Mesenteric fat pad (tissue), 1 donor: ENCODE measurements around the gene STXBP6. TPM values are rescaled to one million over a fixed set of nuclear protein-coding genes. Genes with fewer than 3 reads are reported as not detected.

Experiments used
- DNase-seq: peaks from one replicate; pipeline ENCODE4 v3.0.0-alpha.2; 2020; ENCODE audit warnings: low spot score
- total RNA-seq: library from RNA; stranded (reverse); fragmentation: NEBNext Ultra II Directional; extraction: Animal tissue kit (Norgen Biotek cat#: 25700); gene quantifications from one replicate; pipeline ENCODE4 v1.2.1, GENCODE V29; 2021
- donor health status: DM: yes; HTN: yes; CAD: no.

STXBP6 gene
- total RNA-seq, 1 donor from 2014 or later, result 2.4 TPM

GRCh38 chr14:24863968-24864684 is 185.8 kb downstream of the STXBP6 start:
- no peak for DNase-seq

DNA sequence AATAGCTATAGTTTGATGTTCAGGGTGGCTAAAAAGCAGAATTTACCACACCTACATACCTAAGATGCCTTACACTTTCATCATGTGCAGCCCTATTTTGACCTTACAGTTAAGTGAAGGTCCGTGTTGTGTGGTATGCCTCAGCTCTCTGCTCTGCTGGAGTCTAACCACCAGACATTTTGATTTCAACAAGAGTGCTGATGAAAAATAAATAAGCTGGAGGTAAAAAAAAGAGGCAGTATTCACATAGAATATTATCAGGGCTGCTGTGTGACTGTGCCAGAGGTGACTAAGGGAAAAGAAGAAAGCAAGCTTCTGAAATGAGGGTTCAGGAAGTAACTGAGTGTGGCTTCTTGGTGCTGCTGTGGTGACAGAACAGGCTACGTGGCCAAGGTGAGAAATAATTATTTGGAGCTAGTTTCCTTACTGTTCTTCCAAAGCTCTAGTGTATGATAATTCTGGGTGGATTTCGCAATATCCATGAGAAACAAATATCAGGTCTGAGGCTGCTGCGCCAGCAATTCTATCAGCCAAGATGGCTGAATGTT is 188.8 kb downstream of the STXBP6 start:
- DNase-seq, result no peak

DNA sequence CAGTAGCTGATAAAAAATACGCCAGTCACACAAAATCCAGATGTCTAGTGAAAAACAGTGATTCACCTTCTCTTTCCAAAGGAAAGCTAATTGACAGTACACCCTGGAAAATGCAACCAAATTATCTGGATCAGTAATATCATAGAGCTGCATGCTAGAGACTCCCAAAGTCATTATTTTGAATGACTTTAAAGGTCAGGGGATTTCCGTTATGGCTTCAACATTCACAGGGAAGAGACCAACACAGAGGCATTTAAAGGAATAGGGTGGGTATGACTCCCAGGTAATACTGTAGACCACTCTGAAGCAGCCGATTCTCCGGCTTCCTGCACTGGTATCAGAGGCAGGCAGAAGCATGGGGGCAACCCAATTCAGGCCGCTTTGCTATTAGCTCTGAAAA is 190.4 kb downstream of the STXBP6 start:
- no peak for DNase-seq

DNA sequence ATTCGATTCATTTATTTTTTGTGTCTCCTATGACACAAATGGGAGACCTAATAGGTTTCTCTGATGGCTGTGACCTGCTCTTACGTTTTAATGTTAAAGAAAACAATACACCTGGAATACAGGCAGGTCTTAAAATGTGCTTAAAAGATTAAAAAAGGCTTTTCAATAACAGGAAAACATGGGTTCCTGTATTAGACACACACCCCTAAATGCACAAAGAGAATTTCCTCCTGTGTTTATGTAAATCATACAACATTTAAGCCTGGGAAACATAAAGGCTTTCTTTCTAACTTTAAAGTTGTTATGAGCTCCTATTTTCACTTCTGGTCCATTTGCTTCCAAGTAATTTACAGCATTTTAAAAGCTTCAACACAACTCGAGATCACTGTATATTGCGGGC is 191.3 kb downstream of the STXBP6 start:
- no peak for DNase-seq

- no peak for DNase-seq
Measured at GRCh38 chr14:24858052-24858451, 191.9 kb downstream of the STXBP6 start.

DNA sequence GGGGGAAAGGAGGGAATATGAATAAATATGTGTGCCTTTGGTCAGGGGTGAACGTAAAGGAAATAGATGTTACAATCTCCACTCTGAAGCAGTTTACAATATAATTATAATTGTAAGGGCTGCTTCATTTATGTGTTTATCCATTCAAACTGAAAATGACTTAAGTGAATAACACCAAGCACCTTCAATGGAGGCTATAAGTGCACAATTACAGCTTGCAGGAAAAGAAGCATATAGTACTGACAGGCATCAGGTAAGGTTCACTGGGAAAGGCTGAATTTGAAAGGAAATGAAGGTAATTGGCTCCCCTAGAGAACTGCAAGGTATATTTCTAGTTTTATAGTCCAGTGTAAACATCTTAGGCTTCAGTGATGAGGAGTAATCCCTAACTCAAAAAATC is 192.7 kb downstream of the STXBP6 start:
- no peak for DNase-seq

DNA sequence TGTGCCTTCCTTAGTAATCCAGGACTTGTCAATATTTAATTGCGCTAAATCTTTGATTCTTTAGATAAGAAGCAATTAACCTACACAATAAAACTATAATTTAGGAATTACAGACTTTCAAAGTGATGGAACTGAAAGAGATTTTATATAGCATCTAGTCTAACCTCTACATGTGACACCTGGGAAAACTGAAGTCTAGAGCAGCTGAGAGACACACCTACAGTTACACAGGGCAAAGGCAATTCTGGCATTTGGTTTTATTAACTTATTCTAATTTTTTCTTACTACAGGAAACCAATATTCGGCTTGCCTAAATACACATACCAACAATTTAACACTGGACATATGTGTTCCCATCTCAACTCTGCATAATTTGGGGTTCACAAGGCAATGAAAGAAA is 196.5 kb downstream of the STXBP6 start:
- DNase-seq, result no peak

DNA sequence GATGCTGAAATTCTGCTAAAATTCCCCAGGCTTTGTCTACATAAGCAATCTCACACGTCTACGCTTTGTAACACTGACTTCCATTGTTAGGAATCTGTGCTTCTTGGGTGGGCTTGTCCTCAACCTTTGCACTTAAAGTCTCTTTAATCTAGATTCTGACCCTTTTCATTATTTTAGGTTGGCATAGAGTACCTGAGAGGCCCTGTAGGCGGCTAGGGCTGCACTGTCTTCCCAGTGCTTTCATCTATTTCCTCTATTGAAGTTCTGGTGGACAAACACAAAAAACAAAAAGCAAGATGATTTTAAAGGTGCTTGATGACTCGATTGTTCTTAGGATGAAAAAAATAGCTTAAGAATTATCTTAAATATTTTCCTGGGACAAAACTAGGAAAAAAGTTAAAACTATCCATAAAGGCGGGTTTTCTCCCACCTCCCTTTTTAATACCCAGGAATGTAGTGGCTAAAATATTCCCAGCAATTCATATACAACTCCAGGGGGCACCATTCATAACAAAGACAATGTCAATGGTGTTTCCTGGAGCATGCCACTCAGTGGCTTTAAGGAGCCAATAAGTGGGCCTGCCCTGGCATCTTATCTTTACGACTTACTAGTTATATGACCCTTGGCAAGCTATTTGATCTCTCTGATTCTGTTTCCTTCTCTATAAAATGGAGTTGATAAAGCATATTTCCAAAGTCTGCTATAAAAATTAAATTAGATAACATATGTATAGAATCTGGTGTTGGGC is 197.5 kb downstream of the STXBP6 start:
- no peak for DNase-seq

DNA sequence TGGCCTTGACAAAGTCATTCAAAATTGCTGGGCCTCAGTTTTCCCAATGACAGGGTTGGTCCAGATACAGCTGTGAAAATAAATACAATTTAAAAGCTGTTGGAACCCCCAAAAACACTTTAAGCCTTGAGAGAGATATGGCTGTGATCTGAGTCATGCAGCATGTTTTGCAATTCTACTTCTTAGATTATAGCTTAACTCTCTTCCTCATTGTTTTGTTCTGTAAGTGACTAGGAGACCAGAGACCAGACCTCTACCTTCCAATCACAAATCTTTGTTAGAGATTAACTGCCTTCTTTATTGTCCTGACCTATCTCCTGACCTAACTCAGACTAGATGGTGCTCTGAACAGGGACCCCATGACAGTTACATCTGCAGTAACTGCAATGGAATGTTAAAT is 198.1 kb downstream of the STXBP6 start:
- no peak for DNase-seq

- no peak for DNase-seq
Measured at GRCh38 chr14:24851406-24851805, 198.5 kb downstream of the STXBP6 start.

- no peak for DNase-seq
Measured at GRCh38 chr14:24850072-24850471, 199.9 kb downstream of the STXBP6 start.

DNA sequence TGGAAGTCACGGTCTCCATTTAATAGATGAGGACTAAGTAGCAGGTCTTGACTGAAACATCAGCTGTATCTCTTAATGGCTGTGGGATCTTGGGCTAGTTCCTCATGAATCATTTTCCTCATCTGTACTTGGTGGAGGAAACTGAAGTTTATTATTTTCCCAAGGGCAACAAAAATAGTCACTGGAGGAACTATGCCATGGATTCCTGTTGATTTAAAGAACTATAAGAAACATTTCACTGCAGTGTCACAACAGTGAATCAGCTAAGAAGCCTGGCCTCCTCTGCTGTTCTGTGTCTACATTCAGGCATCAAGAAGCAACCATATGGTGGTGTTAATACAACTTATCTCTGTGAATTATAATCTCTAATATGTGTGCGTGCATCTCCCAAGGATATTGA is 200.5 kb downstream of the STXBP6 start:
- no peak for DNase-seq

- no peak for DNase-seq
Measured at GRCh38 chr14:24848102-24848790, 201.7 kb downstream of the STXBP6 start.

GRCh38 chr14:24847568-24848095 is 202.3 kb downstream of the STXBP6 start:
- no peak for DNase-seq

DNA sequence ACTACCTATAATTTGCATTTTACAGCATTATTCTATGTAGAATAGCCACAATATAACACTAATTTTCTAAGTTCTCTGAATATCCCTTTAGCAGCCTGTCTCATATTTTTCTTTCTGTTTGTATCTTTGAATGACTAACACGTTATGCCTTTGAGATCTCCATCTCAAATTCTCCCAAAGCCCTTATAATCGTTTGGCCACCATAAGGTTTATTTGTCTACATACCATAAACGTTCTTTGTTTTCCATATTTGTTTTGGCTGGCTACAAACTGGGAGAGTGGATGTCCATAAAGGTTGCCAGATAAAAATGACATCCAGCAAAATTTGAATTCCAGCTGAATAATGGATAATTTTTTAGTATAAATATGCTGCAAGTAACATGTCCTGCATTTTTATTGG is 203.7 kb downstream of the STXBP6 start:
- DNase-seq, result no peak

GRCh38 chr14:24845851-24846250 is 204.1 kb downstream of the STXBP6 start:
- no peak for DNase-seq

DNA sequence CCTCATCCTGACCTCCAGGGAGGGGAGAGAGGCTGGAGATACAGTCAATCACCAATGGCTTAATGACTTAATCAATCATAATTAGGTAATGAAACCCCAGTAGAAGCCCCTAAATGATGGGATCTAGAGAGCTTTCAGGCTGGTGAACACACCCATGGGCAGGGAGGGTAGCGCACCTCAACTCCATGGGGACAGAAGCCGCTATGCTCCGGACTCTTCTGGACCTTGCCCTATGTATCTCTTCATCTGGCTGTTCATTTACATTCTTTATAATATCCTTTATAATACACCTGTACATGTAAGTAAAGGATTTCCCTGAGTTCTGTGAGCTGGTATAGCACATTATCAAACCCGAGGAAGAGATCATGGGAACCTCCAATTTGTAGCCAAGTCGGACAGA is 205.9 kb downstream of the STXBP6 start:
- no peak for DNase-seq

DNA sequence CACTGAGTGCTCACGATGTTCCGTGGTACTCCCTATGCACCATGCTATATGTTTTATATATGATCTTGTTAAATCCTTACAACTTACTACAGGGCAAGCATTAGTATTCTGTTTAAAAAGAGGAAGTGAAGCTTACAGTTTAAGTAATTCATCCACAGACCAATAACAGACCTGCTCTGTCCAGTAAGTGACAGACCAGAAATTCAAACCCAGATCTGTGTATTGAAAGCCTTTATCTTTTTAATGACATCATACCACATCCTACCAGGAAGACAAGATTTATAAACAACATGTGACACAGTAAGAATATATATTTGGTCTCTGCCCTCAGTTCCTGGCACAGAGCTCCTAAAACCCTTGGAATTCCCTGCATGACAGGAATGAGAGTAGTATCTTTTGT is 206.5 kb downstream of the STXBP6 start:
- DNase-seq, result no peak

- DNase-seq, result no peak
Measured at GRCh38 chr14:24840204-24840893, 209.6 kb downstream of the STXBP6 start.

DNA sequence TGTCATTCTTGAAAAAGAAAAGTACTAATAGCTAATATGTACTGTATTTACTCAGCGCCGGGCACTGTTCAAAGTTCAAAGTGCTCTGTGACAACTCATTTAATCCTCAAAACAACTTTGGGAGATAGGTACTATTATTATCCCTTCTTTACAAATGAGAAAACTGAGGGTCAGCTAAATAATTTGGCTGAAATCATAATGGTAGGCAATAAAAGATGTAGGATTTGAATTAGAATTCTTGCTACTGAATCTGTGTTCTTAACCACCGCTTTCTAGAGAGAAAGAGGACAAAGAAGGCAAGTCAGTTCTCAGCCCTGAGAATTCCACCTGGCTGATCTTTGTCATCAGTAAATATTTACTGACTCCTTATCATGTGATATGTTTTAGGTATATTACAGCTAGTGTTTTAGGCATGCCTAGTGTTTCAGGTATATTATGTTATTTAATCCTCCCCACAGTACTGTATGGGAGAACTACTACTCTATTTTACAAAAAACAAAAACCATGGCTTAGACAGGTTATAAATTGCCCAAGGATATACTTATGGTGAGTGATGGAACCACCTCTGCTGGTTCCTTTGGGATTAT is 210.2 kb downstream of the STXBP6 start:
- no peak for DNase-seq
